B cell (primary cell): ENCODE results near the gene CREB5.

ENCODE experiments used
- EZH2 ChIP-seq: IDR thresholded peaks from 2 replicates; pipeline ENCODE4 v1.6.1; 2012; ENCODE audit warnings: borderline replicate concordance, low read depth, mild to moderate bottlenecking, moderate library complexity, low read length; ENCODE audit not compliant: insufficient read depth, poor library complexity, severe bottlenecking
- TF ChIP-seq, protein P1 (sequence below): fragments of 200-600 bp; IDR thresholded peaks from one replicate; pipeline ENCODE4 v1.8.0; 2022; ENCODE audit warnings: antibody characterized with exemption, mild to moderate bottlenecking

DNA sequence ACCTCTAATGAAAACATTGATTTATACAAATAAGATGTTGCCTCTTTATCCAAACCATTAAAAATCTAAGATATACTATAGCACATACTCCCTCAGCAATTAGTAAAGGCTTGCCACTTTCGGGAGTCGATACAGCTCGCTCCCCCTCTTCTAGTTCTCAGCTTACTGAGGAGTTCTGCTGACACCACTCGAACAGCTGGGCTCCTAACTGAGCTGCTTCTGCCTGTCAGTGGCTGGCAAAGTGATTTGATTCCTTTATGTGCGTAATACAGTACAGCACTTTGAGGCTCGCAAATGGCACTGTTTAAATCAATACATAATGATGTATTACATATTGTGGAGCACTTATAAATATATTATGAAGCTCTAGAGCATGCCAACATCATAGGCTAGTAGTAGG is 241.8 kb downstream of the CREB5 start:
- TF ChIP-seq EZH2: no peak
- TF ChIP-seq, protein P1, sequence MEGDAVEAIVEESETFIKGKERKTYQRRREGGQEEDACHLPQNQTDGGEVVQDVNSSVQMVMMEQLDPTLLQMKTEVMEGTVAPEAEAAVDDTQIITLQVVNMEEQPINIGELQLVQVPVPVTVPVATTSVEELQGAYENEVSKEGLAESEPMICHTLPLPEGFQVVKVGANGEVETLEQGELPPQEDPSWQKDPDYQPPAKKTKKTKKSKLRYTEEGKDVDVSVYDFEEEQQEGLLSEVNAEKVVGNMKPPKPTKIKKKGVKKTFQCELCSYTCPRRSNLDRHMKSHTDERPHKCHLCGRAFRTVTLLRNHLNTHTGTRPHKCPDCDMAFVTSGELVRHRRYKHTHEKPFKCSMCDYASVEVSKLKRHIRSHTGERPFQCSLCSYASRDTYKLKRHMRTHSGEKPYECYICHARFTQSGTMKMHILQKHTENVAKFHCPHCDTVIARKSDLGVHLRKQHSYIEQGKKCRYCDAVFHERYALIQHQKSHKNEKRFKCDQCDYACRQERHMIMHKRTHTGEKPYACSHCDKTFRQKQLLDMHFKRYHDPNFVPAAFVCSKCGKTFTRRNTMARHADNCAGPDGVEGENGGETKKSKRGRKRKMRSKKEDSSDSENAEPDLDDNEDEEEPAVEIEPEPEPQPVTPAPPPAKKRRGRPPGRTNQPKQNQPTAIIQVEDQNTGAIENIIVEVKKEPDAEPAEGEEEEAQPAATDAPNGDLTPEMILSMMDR: no peak
